Osteoblast (primary cell): ENCODE results near the gene THOC5. TPM values are rescaled to one million over a fixed set of nuclear protein-coding genes. Genes with fewer than 3 reads are reported as not detected.

Source experiments
- DNase-seq: peaks from one replicate; pipeline ENCODE4 v3.0.0; 2011; ENCODE audit warnings: low spot score, mixed read lengths; ENCODE audit not compliant: insufficient read length; ENCODE audit errors: missing footprints
- H2AFZ ChIP-seq: 2 replicates; pipeline ENCODE4 v1.6.0; 2011; ENCODE audit warnings: mild to moderate bottlenecking, low read length
- H3K27ac ChIP-seq: 2 replicates; pipeline ENCODE4 v1.5.1; 2011; ENCODE audit warnings: mild to moderate bottlenecking, low read depth, low read length, moderate library complexity
- H3K27me3 ChIP-seq: 2 replicates; pipeline ENCODE4 v1.6.0; 2012; ENCODE audit warnings: mild to moderate bottlenecking, control low read depth, inconsistent platforms, low read length, moderate library complexity; ENCODE audit not compliant: insufficient read depth
- H3K36me3 ChIP-seq: 2 replicates; pipeline ENCODE4 v1.5.1; 2011; ENCODE audit warnings: mild to moderate bottlenecking, low read length, control low read depth, moderate library complexity; ENCODE audit not compliant: insufficient read depth
- H3K4me1 ChIP-seq: 2 replicates; pipeline ENCODE4 v1.5.1; 2011; ENCODE audit warnings: mild to moderate bottlenecking, low read length, control low read depth, moderate library complexity; ENCODE audit not compliant: insufficient read depth
- H3K4me2 ChIP-seq: 2 replicates; pipeline ENCODE4 v1.6.0; 2011; ENCODE audit warnings: mild to moderate bottlenecking, low read length; ENCODE audit not compliant: insufficient read depth
- H3K4me3 ChIP-seq: fragments of 200-600 bp; sonication (generic); 3 replicates; pipeline ENCODE4 v1.5.1; 2012; ENCODE audit warnings: mild to moderate bottlenecking, low read length, inconsistent platforms; ENCODE audit not compliant: insufficient read depth
- H3K79me2 ChIP-seq: 2 replicates; pipeline ENCODE4 v1.6.0; 2012; ENCODE audit warnings: mild to moderate bottlenecking, low read length, control low read depth, inconsistent platforms; ENCODE audit not compliant: insufficient read depth
- H3K9me3 ChIP-seq: 2 replicates; pipeline ENCODE4 v1.5.1; 2011; ENCODE audit warnings: low read depth, low read length, control low read depth
- H4K20me1 ChIP-seq: 2 replicates; pipeline ENCODE4 v1.6.0; 2012; ENCODE audit warnings: mild to moderate bottlenecking, low read length, control low read depth; ENCODE audit not compliant: insufficient read depth
- total RNA-seq: library from RNA; depleted of rRNA; stranded (reverse); fragments of >200 nt; gene quantifications from 2 replicates; pipeline ENCODE4 v1.2.3, GENCODE V29; 2012
- TF ChIP-seq, protein P1 (sequence below): IDR thresholded peaks from 2 replicates; pipeline ENCODE4 v1.5.1; 2011; ENCODE audit warnings: mild to moderate bottlenecking, low read depth, low read length, moderate library complexity; ENCODE audit errors: extremely low read depth

Gene THOC5
- total RNA-seq, 1 donor, result 63.7 TPM

GRCh38 chr22:29519996-29520395 lies 33.6 kb downstream of the THOC5 start:
- Histone ChIP-seq H3K4me3 (no peak overlapping the region), H3K79me2 (no peaks in the 10 kb centered on the region), H3K9me3 (no peaks in the 10 kb centered on the region), H3K4me2 (no peak overlapping the region), H3K36me3 (peaks cover 71% of the 10 kb centered on the region), H3K4me1 (peaks cover 11% of the 10 kb centered on the region), H3K27ac (peak overlapping the region; percentile 69), H4K20me1 (no peaks in the 10 kb centered on the region), H3K27me3 (no peaks in the 10 kb centered on the region), H2AFZ (no peak overlapping the region)
- TF ChIP-seq, protein P1, sequence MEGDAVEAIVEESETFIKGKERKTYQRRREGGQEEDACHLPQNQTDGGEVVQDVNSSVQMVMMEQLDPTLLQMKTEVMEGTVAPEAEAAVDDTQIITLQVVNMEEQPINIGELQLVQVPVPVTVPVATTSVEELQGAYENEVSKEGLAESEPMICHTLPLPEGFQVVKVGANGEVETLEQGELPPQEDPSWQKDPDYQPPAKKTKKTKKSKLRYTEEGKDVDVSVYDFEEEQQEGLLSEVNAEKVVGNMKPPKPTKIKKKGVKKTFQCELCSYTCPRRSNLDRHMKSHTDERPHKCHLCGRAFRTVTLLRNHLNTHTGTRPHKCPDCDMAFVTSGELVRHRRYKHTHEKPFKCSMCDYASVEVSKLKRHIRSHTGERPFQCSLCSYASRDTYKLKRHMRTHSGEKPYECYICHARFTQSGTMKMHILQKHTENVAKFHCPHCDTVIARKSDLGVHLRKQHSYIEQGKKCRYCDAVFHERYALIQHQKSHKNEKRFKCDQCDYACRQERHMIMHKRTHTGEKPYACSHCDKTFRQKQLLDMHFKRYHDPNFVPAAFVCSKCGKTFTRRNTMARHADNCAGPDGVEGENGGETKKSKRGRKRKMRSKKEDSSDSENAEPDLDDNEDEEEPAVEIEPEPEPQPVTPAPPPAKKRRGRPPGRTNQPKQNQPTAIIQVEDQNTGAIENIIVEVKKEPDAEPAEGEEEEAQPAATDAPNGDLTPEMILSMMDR, result no peak
- DNase-seq, result no peak

DNA sequence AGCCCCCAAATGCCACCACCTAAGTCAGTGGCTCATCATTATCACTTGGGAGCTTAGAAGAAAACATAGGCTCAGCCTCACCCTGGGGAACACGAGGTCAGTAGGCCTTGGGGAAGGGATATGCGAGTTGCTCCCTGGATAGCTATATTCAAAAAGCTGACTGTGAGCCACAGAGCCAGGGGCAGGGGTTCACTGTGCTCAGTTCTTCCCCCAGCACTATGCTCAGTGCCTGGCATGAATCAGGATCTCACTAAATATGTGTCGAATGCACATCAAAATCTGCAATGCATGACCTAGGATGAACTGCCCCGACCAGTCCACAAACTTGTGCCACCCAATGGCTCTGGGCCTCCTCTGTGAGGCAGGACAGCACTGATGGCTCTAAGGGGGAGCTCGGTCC lies 35.1 kb downstream of the THOC5 start:
- Histone ChIP-seq H3K4me3 (no peak overlapping the region), H3K36me3 (peaks cover 55% of the 10 kb centered on the region), H3K4me1 (peaks cover 11% of the 10 kb centered on the region), H4K20me1 (no peaks in the 10 kb centered on the region), H3K27ac (no peak overlapping the region), H3K9me3 (no peaks in the 10 kb centered on the region), H3K4me2 (no peak overlapping the region), H2AFZ (no peak overlapping the region), H3K79me2 (no peaks in the 10 kb centered on the region), H3K27me3 (no peaks in the 10 kb centered on the region)
- no peak for DNase-seq
- TF ChIP-seq, protein P1, result no peak

DNA sequence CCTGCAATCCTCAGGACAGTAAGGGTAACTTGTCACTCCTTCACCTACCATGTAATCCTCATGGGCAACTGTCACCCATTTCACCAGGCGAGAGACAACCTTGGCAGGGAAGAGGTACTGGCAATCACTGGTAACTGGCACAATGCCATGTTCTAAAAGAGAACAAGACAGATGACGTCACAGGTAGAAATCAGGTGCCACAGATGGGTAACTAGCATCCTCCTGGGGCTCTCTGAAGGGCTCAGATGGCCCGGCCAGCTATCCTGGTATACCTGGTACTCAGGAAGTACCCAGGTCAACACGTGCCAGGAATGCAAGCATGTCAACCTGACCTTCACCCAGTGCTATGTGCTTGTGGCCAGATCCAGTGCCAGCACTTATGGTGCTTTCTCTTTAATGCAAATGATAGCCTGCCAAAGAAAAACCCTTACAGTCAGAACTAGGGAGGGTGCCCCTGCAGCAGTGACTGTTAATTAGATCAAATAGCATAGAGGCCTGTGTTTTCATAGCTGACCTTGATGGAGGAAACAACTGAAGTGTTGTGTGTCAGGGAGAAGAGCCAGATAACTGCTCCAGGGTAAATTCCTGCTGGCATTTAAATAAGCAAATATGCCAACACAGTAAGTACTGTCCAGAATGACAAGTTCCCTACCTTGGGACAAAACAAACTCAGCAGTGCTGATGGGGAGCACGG lies 36.2 kb downstream of the THOC5 start:
- Histone ChIP-seq H3K27me3 (no peaks in the 10 kb centered on the region), H3K36me3 (peaks cover 57% of the 10 kb centered on the region), H2AFZ (no peak overlapping the region), H3K4me3 (no peak overlapping the region), H4K20me1 (no peaks in the 10 kb centered on the region), H3K4me2 (no peak overlapping the region), H3K4me1 (peaks cover 11% of the 10 kb centered on the region), H3K9me3 (no peaks in the 10 kb centered on the region), H3K27ac (no peak overlapping the region), H3K79me2 (no peaks in the 10 kb centered on the region)
- TF ChIP-seq, protein P1, result no peak
- DNase-seq, result no peak

DNA sequence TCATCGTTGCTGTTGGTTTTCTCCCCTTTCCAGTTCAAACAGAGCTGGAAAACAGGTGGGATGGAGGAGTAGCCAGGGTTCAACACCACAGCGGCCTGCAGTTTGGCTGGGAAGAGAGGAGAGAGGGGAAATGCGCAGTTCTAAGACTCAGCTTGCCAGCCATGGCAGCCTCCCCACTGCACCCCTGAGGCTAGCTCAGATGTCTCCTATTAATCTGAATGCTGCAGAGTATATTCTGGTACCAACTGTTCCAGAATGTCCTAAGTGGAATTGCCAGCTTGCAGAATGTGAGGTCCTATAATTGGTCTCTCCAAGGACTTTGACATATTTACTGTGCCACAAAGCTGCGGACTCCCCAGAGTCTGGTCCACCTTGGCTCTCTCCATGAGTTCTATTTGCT lies 41.5 kb downstream of the THOC5 start:
- H3K4me1 ChIP-seq, result no peaks in the 10 kb centered on the region
- TF ChIP-seq, protein P1, result no peak
- no peaks in the 10 kb centered on the region for H4K20me1 ChIP-seq
- H3K27me3 ChIP-seq, result no peaks in the 10 kb centered on the region
- no peak overlapping the region for H3K4me3 ChIP-seq
- no peak for DNase-seq
- H3K36me3 ChIP-seq, result peaks cover 64% of the 10 kb centered on the region
- no peaks in the 10 kb centered on the region for H3K79me2 ChIP-seq
- no peak overlapping the region for H3K4me2 ChIP-seq
- H2AFZ ChIP-seq, result no peak overlapping the region
- H3K9me3 ChIP-seq, result no peaks in the 10 kb centered on the region
- no peak overlapping the region for H3K27ac ChIP-seq
